GM21367 (cell line): Measurements from ENCODE around the gene CFAP157.

Experiments used
- ATAC-seq: cut with Tn5 transposase; IDR thresholded peaks from one replicate; pipeline ENCODE4 v1.9.1; 2021; ENCODE audit not compliant: unreplicated experiment

Gene CFAP157

DNA sequence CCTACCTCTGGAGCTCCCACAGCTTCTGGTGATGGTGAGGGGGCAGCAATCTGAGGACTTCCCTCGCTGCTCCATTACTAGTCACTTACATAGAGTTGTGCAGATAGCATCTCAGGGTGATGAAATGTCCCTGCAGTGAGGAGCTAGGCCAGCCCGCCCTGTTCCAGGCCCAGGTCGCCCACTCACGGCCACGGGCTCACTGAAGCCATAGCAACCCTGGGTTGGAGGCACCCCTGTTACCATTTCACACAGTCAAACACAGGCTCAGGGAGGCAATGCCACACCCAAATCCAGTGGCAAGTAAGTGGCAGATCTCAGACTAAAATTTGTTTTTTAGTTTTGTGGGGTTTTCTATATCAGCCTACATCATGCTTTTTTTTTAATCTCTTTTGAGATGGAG, 52.1 kb downstream of the CFAP157 start:
- ATAC-seq = no peak

DNA sequence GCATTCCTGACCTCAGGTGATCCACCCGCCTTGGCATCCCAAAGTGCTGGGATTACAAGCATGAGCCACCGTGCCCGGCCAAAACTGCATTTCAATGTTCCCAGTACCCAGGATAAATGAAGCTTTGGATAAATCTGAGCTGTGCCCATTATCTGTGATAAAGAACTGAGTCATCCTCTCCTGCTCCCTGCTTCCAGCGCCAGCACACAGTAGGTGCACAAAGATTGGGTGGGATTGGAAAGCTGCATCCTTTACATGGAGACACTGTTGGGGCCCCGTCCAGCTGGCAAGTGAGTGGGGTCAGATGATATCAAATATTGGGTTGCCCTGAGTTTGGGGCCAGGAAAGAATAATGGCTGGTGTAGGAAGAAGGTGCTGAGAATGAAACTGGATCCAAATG, 54.3 kb downstream of the CFAP157 start:
- ATAC-seq = no peak

DNA sequence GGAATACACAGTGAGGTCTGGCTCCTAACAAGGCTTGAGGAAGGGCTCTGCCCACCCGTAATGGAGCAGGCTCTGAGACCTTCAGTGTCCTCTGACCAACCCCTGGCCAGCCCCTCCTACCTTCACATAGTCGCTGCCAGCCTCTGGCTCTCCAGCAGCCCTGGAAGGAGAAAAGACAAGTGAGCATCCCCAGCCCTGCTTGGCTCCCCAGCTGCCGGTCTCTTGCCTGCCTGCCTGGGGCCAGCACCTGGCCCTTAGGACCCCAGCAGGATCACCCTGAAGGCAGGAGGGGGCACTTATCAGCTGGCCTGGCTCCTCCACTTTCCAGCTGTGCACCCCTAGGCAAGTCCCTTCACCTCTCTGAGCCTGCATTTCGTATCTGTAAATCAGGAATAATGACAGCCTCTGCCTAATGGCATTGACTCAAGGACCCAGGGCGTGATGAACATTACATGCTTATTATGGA, 54.7 kb downstream of the CFAP157 start:
- no peak for ATAC-seq

DNA sequence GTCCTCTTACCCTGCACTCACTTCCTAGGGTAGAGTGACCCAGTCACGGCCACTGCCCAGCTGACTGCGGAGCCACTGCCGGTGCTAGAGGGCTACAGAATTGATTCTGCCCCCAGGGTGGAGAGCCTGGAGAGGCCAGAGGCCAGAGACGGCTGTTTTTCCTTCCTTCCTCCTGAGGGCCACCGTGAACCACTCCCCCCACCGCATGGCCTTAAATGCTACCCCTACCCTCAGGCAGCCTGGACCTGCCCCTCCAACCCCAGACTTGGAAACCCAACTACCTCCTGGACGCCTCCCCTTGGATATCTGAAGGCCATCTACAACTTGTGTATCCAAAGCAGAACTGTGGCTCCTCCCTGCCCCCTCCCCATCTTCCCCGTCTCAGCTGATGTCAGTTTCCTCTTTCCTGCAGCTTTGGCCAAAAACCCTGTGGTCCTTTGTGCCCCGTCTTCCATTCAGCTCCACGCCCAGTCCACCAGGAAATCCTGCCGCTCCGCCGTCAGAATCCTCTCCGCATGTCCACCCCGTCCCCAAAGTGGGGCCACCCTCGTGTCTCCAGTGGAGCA, 55.4 kb downstream of the CFAP157 start:
- ATAC-seq = no peak

DNA sequence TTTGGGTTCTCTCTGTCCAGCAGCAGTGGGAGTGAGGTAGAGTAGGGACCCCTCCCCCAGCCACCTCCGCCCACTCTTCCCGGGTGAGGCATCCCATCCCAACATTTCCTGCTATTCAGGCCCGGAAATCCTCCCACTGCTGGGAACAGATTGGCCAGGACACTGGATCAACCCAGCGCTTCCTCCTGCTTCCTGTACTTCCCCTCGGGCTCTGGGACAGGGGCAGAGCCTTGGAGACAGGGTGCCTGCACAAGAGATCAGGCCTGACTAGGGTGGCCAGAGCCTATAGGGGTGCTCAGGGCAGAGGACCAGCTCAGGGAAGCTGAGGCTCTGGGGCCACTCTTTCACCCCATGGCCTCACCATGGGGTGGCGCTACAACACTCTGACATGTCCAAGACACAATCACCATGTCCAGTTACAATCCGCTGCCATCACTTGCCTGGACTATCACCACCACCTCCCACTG, 57.2 kb downstream of the CFAP157 start:
- no peak for ATAC-seq

DNA sequence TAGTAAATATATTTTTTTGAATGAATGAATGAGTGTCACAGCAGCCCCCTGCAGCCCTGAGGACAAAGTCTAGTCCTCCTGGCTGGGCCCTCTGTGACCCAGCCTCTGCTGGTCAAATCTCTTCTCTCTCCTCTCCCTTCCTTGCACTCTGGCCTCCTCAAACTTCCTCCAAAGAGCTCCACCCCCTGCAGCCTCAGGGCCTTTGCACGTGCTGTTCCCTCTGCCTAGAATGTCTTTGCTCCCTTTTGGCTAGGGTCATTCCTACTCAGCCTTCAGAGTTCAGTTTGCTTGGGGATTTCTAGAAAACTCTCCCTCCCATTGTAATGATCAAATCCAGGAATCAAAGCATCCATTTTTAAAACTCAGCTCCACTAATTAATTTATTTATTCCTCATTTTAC, 58.6 kb downstream of the CFAP157 start:
- ATAC-seq = no peak
